GM04504 (cell line): ENCODE data around the gene BCL11B.

Source experiments
- DNase-seq: peaks from one replicate; pipeline ENCODE4 v3.0.0-alpha.2; 2012; ENCODE audit warnings: low read depth

Gene BCL11B

DNA sequence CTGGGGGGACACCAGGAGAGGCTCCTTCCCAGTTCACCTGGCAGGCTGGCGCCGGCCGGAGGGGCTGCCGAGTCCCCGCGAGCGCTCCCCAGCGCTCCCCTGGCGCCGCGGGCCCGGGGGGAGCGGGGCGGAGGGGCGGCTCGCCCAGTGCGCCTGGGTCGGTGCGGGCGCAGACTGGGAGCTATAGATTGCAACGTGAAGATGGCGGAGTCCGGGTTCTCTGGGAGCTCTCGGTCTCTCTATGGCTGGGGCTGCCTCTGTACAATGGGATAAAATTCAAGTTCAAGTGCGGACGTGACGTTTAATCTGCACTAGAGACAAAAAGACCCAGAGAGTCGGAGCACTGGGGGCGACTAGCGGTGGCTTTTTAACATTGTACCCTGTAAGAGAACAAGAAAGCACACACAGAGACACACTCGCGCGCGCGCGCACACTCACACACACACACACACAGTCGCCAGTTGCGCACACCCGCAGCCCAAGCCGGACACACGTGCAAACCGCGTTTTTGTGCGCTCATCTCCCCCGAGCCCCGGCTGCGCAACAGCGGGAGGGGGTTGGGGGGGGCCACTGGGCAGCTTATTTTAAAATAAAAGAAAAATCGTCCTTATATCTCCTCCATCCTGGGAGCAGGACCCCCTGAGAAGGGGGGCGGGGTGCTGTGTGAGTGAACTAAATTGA lies at the start of gene BCL11B:
Gene BCL11B, minus strand, starts transcription at position 247 of the 681 bp plus-strand sequence. CDS start 979 bp downstream, outside the sequence.
- peak; percentile 39 for DNase-seq

- DNase-seq: no peak
Measured at GRCh38 chr14:99321236-99321925, 49.4 kb upstream of the BCL11B start.

- DNase-seq: no peak
Measured at GRCh38 chr14:99320621-99321235, 48.7 kb upstream of the BCL11B start.

DNA sequence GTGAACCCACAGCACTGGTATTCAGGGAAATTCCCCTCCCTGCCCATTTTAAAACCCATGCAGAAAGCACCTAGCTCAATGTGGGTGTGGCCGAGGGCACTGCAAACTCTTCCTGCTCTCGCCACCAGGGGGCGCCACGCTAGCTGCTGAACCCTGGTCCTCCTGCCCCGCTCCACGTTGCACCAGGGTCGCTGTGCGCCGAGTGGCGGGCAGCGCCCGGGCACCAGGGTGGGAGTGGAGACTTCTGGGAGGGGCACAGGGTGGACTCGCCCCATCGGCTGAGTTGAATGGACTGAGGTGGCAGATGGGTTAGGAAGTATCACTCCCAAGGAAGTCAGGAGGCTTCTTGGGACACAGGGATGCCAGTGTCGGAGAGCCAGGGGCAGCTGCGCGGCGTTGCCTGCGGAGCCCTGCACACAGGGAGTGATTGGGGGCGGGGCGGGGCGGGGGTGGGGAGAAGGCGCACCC lies 48.1 kb upstream of the BCL11B start:
- peak; percentile 5 for DNase-seq

- no peak for DNase-seq
Measured at GRCh38 chr14:99318959-99319295, 46.9 kb upstream of the BCL11B start.

GRCh38 chr14:99318091-99318958 lies 46.3 kb upstream of the BCL11B start:
- no peak for DNase-seq

- DNase-seq: no peak
Measured at GRCh38 chr14:99317231-99318090, 45.5 kb upstream of the BCL11B start.

DNA sequence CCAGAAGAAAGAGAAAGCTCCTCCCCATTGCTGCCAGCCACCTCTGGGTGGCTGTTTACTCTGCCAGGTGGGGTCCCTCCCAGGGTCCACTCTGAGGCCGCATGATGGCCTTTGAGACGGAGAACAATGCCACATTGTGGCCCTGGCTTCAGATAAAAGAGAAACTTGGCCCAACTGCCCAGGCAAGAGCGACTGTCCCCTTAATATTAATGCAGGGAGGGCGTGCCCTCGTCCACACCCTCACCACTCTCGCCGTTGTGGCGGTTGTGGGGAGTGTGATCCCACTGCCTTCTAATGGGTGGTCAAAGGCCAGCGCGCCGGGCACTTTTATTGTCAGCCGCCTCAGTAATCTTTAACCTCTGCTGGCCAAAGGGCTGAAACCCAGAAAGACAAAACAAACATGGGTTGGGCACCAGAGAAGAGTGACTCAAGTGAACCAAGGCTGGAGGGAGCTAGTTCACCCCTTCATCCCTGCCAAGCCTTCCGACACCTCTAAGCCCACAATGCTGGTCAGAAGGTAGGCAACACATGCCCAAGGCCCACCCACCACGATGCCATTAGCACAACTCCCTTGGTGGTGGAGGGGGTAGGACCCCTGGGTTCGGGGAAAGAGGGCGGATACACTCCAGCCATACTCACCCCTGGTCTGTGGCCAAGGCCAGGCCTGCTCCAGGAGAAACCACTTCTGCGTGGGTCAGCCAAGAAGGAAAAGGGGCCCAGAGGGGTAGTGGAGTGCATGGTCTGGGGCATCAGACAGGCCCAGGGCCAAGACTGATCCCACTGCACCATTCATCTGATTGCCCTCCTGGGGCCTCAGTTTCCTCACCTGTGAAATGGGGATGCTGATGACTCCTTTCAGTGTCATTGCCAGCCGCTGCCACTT lies 44.5 kb upstream of the BCL11B start:
- DNase-seq: no peak

DNA sequence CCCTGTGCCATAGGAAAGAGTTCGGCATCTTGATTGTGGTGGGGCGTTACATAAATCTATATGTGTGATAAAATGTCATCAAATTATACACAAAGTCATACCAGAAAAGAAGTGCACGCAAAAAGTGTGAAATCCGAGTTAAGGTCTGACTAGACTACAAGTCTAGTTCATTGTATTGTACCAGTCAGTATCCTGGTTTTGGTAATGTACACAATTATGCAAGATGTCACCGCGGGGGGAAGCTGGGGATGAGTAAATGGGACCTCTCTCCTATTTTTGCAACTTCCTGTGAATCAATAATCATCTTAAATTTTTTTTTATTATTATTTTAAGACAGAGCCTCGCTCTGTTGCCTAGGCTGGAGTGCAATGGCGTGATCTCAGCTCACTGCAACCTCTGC lies 43.2 kb upstream of the BCL11B start:
- no peak for DNase-seq

DNA sequence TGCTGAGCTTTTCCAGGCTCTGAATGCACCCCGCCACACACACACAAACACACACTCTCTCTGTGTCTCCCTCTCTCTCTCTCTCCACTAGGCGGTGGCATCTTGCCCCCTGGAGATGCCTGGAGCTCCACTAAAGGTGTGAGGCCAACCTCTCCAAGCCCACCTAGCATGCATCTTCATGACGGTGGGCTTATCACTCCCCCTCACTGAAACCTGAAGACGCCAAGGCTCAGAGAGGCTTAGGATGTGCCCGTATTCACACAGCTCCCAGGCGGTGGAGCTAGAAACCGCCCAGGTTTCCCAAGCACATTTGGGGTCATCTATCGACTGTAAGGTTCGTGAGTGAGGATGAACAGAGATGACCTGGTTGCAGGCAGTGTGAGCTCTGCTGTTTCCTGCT lies 42.6 kb upstream of the BCL11B start:
- DNase-seq: no peak

- DNase-seq: no peak
Measured at GRCh38 chr14:99313234-99313633, 41.2 kb upstream of the BCL11B start.

DNA sequence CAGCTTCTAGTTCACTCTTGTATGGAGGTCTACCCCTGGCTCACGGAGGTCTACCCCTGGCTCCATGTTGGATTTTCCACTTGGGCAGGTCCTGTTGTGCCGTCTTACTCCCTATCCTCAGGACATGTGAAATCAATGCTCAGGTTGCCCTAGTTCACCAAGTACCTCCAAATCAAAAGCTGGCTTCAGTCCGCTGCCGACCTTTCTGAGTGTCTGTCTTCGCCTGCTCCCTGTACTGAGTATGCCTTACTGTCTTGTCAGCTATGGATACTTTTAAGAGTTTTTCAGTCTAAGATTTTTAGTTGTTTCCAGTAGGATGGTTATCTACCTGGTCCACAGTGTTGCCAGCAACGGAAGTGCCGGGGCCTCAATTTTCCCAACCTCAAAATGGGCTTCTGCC lies 40.1 kb upstream of the BCL11B start:
- DNase-seq: no peak

DNA sequence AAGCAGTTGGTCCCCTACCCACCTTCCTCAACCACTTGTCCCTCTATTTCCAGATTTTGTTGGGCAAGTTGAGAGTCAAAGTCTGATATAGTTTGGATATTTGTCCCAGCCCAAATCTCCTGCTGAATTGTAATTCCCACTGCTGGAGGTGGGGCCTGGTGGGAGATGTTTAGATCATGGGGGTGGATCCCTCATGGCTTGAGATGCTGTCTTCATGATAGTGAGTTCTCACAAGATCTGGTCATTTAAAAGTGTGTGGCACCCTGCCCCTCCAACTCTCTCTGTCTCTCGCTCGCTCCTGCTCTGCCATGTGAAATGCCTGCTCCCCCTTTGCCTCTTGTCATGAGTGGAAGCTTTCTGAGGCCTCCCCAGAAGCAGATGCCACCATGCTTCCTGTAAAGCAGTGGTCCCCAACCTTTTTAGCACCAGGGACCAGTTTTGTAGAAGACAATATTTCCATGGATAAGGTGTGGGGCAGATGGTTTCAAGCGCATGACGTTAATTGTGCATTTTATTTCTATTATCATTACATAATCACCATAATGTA lies 37.3 kb upstream of the BCL11B start:
- no peak for DNase-seq

DNA sequence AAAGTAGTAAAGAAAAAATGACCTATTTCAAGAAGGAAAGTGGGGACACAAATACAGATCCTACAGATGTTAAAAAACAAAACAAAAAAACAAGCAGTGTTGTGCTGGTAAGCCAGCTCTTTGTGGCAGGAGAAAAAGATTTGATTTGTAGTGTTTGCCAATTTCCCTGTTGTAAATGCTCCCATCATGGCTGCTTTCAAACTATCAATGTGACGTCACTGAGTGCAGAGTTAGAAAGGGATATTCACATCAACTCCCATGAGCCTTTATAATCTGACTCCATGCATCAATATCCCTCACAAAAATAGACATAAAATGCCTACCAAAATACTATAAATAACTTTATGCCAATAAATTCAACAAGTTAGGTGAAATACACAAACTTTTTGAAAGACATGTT lies 32.2 kb upstream of the BCL11B start:
- no peak for DNase-seq

GRCh38 chr14:99300190-99300589 lies 28.2 kb upstream of the BCL11B start:
- DNase-seq: no peak

GRCh38 chr14:99296517-99296916 lies 24.5 kb upstream of the BCL11B start:
- DNase-seq: no peak

- no peak for DNase-seq
Measured at GRCh38 chr14:99289394-99290189, 17.6 kb upstream of the BCL11B start.

- DNase-seq: no peak
Measured at GRCh38 chr14:99288948-99289347, 17.0 kb upstream of the BCL11B start.

DNA sequence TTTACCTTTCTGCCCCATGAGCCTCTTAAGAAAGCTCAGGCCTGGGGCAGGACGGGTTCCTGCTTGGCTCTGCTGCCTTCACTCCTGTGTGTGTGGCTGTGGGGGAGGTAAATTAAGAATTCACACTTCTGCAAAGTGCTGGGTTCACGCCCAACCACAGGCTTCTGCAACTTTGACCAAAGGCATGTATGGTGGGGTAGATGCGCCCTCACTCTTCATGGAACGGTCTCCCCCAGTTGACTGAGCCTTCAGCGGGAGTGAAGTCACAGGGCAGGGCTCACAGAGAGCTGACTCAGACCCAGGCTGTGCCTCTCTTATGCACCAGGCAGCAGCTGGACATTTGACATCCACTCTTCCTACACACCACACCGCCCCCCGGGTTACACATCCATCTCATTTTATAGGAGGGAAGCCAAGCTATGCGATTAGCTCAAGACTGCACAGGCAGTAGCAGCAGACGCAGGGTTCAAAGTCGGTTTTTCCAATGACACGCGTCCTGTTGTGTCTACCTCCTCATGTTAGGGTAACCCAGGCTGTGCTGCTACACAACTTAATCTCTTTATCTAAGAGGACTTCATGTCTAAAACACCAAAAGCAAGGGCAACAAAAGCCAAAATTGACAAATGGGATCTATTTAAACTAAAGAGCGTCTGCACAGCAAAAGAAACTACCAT lies 15.4 kb upstream of the BCL11B start:
- DNase-seq: no peak
